Ovary (tissue), 3 donors: ENCODE results near the gene PCSK5.

ENCODE experiments used
- CTCF ChIP-seq, 3 donors: fragments of 450-650 bp in 2 of 3; fragments of 200-600 bp in 1 of 3; IDR thresholded peaks; one replicate each; pipeline versions ENCODE4 v1.5.1 to v1.8.0; 2016 to 2022; ENCODE audit warnings: antibody characterized with exemption in 3 of 3, mild to moderate bottlenecking in 1 of 3
- POLR2A ChIP-seq: fragments of 450-650 bp; IDR thresholded peaks from one replicate; pipeline ENCODE4 v1.6.1; 2017; ENCODE audit warnings: antibody characterized with exemption, mild to moderate bottlenecking, moderate library complexity
- donor health status: DM: no; HTN: no; CAD: no.

GRCh38 chr9:76018235-76018634, 127.8 kb downstream of the PCSK5 start:
- TF ChIP-seq CTCF (IDR thresholded peaks at IDR 0.05) (no peak), POLR2A (no peak)
